ENCODE results near the gene USP40.

Gene USP40

GRCh38 chr2:233458031-233458610 lies 108.5 kb downstream of the USP40 start:
- DNase-seq = no peak

DNA sequence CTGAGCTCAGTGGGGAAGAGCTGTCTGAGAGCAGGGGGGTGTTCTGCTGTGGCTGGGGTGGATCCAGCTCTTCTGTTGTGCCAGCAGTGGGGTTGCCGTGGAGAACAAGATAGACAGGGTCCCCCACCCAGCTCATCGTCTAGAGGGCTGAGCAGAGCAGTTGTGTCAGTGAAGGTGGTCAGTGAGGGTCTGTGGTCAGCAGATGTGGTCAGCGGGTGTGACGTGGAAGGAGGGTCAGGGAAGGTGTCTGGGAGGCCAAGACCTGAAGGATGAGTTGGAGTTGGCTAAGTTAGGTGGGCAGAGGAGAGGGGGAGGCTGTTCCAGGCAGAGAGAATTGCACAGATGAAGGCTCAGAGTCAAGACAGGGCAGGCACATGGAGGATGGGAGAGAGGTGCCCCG lies 109.2 kb downstream of the USP40 start:
- DNase-seq = no peak

GRCh38 chr2:233456934-233457333 lies 109.6 kb downstream of the USP40 start:
- DNase-seq = no peak

DNA sequence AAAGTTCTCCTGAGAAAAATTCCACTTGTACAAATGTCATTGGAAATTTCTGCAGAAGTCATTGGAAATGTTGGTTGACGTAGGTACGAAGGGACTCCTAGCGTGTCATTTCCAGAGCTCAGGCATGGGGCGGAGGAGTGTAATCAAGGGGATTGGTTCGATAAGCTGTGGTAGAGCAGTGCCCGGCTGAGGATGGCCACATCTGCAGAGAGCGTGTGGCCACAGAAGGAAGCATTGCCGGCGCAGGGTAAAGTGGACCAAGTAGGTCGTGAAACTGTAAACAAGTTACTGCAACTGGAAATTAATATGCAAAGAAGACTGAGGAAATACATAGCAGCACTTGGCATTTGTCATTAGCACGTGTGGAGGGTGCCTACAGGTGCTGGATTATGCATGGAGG lies 110.5 kb downstream of the USP40 start:
- no peak for DNase-seq

DNA sequence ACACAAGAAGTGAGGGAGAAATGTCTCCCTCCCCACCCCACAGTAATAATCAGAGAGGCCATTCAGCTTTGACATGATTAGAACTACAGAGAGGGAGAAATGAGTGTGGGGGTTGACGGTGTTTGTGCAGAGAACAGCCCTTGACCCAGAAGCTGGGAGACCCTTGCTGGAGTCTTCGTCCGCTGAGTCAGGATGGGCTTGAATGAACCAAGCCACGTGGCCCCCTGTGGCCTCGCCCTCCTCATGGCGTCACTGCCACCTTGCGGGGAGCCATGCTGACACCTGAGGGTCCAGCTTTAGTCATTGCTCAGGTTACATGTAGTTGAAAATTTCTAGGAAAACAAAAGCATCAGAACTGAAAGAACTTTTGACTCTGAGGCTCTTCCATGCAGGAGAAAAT lies 111.1 kb downstream of the USP40 start:
- DNase-seq = no peak

DNA sequence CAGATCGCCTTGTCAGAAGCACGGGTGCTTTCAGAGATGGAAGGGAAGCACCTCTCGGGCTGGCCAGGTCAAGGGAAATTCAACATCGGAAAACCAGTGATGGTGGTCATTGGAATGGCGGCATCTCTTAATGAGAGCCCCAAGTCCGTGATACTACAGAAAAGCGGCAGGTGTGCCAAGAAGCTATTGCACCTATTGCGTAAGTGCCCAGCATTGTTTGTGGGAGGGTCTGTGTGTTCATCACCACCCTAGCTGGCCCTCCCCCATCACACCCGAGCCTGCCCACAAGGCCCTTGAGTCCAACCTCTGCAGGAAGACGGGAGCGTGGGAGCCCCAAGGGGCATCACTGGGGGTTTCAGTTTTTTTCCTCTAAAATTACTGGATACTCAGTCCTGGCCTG lies 111.6 kb downstream of the USP40 start:
- DNase-seq = no peak

- no peak for DNase-seq
Observed at GRCh38 chr2:233453916-233454315, 112.7 kb downstream of the USP40 start.

- no peak for DNase-seq
Observed at GRCh38 chr2:233453111-233453915, 113.3 kb downstream of the USP40 start.

DNA sequence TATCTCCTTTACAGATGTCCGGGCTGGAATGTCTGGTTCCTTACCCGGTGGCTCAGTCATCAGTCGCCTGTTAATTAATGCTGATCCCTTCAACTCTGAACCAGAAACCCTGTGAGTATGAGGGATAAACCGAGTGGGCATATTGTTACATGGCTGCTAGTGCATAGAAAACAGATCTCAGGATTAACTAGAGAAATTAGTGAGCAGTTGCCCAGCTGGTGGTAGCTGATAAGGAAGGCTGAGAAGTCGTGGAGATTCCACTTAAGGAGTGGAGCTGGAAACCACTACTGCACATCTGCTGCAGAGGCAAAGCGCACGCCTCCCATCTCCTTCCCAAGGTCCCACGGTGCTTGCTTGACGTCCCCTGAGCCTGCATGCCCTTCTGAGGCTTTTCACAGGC lies 114.6 kb downstream of the USP40 start:
- no peak for DNase-seq

DNA sequence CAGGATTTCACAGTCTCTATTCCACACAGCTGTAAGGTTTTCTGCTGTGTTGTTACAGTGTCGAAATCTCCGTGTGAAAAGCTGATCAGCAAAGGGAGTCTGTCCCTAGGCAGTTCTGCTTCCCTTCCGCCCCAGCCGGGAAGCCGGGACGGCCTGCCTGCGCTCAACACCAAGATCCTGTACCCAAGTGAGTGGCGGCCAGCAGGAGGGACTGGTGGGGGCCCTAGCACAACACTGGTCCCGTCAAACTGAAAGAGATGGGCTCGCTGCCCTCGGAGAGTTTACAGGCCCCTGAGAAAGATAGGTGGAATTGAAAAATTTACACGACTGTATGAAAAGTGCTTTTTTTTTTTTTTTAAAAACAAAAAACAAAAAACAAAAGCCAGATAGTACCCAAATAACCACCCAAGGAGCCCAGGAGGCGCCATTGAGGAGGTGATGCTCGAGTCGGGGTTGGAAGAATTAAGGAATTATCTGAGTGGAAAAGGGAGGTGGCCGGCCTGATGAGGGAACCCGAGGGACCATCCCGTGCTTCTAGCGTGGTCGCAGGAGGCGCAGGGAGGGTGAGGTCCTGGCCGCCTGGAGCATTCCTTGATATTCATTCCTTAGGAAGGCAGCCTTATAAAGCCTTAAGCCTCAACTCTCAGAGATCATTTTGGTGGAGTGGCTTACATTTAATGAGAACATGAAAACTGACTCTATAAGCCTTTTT lies 115.6 kb downstream of the USP40 start:
- DNase-seq = no peak

- no peak for DNase-seq
Observed at GRCh38 chr2:233449921-233450863, 116.4 kb downstream of the USP40 start.

- no peak for DNase-seq
Observed at GRCh38 chr2:233449081-233449901, 117.3 kb downstream of the USP40 start.

- no peak for DNase-seq
Observed at GRCh38 chr2:233448575-233448974, 118.0 kb downstream of the USP40 start.

GRCh38 chr2:233448220-233448559 lies 118.4 kb downstream of the USP40 start:
- no peak for DNase-seq

GRCh38 chr2:233447506-233448219 lies 118.9 kb downstream of the USP40 start:
- DNase-seq = no peak

- no peak for DNase-seq
Observed at GRCh38 chr2:233446606-233447305, 119.8 kb downstream of the USP40 start.

GRCh38 chr2:233446121-233446520 lies 120.5 kb downstream of the USP40 start:
- DNase-seq = no peak

DNA sequence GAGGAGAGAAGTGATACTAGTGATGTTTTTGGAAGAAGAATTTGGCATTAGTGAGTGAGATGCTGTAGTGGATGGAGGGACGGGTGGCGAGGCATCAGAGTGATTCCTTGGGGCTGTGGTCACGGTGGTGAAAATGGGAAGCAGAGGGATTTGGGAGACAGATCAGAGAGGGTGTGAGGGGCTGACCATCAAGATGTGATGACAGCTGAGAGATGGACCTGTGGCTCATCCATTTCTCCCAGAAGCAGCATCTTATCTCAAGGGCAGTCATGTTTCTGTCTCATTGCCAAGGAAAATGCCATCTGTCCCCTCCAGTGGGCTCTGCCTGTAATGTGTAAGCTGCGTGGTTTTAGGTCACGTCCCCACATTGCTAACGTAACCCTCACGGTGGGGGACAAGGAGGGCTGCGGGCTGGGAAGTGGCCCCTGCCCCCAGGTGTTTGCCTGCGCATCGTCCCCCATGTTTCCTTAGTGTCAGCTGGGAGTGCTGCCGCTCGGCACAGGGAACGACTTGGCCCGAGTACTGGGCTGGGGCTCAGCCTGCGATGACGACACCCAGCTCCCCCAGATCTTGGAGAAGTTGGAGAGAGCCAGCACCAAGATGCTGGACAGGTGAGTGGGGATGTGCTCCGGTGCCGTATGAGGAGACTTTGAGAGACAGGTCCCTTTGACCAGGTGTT lies 121.3 kb downstream of the USP40 start:
- no peak for DNase-seq

- DNase-seq = no peak
Observed at GRCh38 chr2:233444501-233444900, 122.1 kb downstream of the USP40 start.

- peak; percentile 47 to 76 for DNase-seq
Observed at GRCh38 chr2:233443511-233444183, 122.9 kb downstream of the USP40 start.

All from NCI-H446 (cell line).